ENCODE measurements around the gene CTRB1. TPM values are rescaled to one million over a fixed set of nuclear protein-coding genes. Genes with fewer than 3 reads are reported as not detected.

CTRB1 gene
- total RNA-seq, 2 donors from 2014 or later, result 4.0 TPM; not detected in 1

DNA sequence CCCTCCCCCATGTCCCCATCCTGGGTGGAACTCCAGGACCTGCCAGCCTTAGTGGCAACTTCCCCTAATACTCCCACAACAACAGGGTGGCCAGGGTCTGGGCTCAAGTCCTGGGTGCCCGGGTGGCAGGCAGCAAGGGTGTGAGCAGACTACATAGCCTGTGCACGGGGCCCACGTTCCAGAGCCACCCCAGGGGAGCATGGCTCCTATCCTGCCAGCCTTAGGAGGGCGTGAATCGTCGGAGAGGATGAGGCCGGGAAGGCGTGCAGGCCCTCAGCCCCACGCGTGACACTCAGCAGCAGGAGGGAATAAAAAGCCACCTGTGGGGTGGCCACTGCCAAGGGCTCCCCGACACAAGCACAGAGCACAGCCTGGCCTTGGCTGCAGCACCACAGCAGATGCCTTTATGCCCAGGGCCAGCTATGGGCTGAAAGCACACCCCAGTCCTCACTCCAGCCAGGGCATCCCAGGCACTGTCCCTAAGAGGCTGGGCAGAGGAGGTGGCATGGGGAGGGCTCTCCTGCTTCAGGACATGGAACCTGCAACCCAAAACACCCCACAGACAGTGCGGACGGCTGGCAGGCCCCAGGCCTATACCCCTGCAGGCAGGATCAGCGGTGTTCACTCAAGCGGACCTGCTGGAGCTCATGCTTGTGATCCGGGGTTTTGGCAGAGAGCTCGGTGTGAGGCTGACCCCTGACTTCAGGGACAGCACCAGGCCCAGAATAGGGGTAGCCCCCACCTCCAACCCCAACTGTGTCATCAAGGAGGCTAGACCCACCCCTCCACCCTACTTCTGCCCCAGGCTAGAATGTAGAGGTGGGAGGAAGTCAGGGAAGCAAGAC, 30.0 kb downstream of the CTRB1 start:
- DNase-seq (ENCODE audit: low spot score), result no peak
- intact Hi-C loops (cut with DNase I), result no loop called here

DNA sequence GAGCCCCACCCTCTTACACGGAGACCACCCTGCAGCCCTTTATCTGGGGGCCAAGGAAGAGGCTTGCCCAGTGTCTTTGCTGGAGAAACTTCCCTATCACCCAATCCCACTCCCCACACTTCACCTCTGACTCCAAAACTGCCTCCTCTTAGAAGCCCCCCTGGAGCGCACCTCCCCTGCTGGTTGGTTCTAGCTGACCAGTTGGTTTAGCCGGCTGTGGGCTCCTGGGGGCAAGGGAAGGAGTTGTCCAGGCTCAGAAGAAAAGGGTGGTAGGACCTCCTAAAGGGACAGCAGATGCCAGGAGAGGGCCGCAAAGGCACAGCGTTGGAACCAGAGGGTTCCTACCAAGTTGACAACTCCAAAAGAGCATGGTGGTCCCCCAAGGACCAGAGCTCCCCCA, 30.7 kb downstream of the CTRB1 start:
- intact Hi-C loops (cut with DNase I), result no loop called here

DNA sequence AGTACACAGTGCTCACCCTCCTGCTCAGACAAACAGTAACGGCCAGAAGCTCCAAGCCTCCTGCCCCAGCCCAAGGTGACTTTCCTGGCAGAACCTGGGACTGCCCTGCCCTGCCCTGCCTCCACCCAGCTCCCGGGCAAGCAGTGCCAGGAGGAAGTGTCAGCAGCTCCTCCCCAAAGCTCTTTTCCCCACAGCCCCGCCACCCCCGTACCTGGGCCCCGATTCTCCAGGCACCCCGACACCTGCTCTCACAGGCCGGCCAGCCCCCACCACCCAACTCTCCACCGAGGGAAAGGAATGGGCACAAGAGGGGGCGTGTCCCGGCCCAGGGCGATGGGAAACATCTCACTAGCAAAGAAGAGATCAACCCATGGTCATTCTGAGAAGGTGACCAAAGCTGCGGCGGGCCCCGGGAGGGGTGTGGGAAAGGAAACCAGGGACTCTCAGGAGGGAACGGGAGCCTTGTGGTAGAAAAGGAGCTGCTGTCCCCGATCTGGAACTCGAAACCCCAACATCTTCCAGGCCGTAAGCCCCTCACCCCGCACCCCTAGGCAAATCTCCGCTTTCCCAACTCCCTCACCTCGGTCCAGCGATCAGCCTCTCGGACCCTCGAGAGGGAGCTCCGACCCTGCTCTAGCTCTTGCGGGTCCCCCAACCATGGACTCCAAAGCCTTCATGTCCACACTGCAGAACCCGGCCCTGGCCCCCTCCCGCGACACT, 31.5 kb downstream of the CTRB1 start:
- no peak for DNase-seq (ENCODE audit: low spot score)
- intact Hi-C loops (cut with DNase I), result loop anchor here in 1 of 2 donors (10.0 kb wide), 1 partner anchor 55 kb away; no protein-coding TSS in a partner anchor

More for the DNA sequence above, 30.7 kb downstream of the CTRB1 start:
- DNase-seq (ENCODE audit: low spot score), result no peak

DNA sequence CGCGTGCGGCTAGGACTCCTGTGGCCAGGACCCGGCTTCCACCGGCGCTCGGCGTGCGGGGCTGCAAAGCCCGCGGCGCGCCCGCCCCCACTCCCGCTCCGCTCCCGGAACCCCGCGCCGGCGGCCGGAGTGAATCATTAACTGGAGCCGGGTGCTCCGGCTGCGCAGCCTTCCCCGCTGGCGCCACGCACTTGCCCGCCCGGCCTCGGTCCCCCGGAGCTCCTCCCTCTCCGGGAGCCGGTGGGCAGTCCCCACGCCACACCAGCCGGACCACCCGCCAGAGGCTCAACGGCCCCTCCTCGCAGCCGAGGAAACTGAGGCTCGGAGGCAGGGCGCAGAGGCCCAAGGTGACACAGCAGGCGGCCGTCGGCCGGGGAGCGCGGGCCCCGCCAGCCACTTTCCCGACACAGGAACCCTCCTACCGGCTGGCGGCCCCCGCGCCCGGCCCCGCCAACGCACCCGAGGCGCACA, 32.1 kb downstream of the CTRB1 start:
- no peak for DNase-seq (ENCODE audit: low spot score)
- intact Hi-C loops (cut with DNase I), result loop anchor here in 1 of 2 donors (10.0 kb wide), 1 partner anchor 54 kb away; no protein-coding TSS in a partner anchor

DNA sequence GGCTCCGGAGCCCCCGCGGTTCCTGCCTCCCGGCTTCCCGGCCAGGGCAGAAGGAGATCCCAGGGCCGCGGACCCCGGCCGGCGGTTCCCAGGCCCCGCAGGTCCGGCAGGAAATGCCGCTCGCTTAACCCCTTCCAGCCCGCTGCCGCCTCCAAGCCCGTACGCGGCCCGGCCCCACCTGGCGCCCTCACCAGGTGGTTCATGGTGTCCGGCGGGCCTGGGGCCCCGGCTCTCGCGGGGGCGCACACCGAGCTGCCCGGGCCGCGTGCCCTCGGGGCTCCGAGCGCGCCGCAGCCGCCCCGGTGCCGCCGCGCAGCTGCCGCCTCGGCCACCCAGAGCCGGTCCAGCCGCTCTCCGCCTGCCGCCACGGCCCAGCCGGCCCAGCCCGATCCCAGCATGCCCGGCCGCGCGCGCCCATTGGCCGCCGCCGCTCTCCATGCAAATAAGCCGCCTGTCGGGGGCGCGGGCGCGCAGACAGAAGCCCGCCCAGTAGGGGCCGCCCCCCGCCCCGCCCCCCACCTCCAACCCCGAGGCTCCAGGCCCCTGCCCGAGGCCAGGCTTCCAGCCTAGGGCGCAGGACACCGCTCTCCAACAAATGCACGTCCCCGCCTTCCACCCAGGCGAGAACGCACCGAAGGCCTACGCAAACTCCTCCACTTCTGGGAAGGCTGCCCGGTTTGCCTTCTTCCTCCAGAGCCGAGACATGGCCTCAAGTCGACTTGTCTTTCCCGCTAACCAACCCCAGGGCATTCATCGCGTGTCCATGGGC, 32.7 kb downstream of the CTRB1 start, which contains the start of gene BCAR1:
Gene BCAR1, minus strand, starts transcription at position 345 of the 769 bp plus-strand sequence. Its CDS starts 142 bp downstream, at position 203.
- intact Hi-C loops (cut with DNase I), result loop anchor here in 1 of 2 donors (10.0 kb wide), 1 partner anchor 53 kb away; no protein-coding TSS in a partner anchor
- peak; percentile 93 for DNase-seq (ENCODE audit: low spot score)

DNA sequence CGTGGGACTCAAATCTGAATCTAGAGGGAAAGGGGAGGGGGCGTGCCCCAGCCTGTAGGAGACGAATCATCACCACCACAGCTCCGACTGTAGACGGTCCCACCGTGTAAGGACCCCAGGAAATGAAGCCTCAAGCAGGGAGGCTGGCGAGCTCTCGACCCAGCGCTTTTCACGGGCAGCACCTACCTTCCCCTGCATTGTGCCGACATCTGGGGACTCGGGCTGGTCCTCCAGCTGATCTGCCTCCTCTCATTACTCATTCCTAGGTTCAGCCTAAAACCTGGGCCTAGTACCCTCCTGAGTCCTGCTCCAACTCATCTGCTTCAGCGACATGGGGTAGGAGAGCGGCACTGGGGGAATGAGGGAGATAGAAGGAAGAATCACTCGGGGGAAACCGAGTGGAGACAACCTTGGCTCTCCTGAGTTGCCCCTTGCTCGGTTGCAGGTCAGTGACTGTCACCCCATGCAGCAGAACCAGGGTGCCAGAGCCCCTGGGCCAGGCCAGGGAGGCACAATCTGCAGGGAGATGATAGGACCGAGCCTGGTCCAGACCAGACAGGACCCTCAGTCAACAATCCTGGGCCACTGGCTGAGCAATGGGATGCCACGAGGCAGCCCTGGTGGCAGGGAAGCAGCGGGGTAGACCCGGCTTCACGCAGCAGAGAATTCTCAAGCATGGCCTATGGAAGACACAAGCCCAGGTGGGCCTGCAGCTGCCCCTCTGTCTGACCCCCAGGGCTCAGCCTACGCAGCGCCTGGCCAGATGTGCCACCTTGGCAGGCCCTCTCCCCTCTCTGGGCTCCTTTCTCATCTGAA, 33.5 kb downstream of the CTRB1 start:
- DNase-seq (ENCODE audit: low spot score), result no peak
- intact Hi-C loops (cut with DNase I), result loop anchor here in 1 of 2 donors (10.0 kb wide), 1 partner anchor 53 kb away; no protein-coding TSS in a partner anchor

DNA sequence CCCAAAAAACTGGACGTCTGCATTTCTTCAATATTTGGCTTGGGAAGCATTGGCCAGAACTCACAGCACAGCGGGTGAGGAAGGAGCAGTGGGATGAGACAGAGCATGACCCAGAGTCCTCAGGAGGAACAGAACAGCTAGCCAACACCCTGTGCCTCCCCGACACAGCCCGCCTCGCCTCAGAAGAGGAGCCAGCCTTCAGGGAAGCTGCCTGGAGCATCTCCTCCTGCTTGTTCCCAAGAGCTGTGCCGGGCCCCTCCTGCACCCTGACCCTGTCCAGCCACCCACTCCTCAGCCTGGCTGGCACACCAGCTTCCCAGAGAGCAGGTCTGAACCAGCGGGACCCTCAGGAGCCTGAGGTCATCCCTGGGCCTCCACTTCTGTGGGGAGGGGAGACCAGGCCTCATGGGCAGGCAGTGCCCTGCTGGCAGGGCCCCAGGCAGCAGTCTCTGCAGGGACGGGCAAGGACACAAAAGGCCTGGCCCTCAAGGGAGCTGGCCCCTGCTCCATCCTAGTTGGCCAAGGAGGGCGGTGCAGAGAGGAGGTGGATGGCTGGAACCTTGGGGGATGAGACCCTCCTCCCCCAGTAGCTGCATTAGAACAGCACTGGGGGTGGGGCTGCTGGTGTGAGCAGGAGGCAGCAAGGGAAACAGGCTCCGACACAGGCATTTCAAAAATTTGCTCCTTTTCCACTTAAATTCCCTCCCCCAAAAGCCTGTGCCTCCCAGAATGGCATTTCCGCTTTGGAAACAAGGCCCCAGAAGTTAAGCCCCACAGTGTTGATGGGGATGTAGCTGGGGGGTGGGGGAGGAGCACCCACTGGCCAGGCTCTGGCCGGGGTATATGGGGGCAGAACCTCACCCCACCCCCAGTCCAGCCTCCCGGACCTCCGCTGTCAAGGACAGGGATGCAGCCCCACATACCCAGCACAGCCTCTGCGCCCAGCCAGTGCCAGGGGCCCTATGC, 34.4 kb downstream of the CTRB1 start:
- intact Hi-C loops (cut with DNase I), result loop anchor here in 1 of 2 donors (10.0 kb wide), 1 partner anchor 52 kb away; no protein-coding TSS in a partner anchor
- no peak for DNase-seq (ENCODE audit: low spot score)

DNA sequence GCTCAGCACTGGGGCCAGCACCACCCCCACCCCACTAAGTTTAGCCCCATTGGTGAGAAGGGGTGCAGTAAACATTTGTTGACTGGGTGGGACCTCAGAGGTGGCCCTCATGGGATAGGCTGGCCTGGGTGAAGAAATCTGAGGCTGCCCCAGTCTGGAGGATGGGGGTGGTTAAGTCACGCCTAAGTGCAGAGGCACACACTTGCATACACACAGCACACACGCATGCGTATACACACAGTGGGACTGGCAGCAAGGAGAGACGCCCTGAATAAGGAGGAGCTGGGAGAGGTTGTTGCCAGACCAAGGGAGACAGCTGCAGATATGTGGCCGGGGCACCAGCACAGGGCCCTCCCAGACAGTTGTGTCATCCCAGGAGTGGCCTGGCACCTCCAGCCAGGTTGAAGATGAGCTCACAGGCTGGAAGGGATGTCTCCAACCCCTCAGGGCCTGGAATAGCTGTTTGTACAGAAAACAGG, 35.6 kb downstream of the CTRB1 start:
- no peak for DNase-seq (ENCODE audit: low spot score)
- intact Hi-C loops (cut with DNase I), result loop anchor here in 1 of 2 donors (10.0 kb wide), 1 partner anchor 50 kb away; no protein-coding TSS in a partner anchor

DNA sequence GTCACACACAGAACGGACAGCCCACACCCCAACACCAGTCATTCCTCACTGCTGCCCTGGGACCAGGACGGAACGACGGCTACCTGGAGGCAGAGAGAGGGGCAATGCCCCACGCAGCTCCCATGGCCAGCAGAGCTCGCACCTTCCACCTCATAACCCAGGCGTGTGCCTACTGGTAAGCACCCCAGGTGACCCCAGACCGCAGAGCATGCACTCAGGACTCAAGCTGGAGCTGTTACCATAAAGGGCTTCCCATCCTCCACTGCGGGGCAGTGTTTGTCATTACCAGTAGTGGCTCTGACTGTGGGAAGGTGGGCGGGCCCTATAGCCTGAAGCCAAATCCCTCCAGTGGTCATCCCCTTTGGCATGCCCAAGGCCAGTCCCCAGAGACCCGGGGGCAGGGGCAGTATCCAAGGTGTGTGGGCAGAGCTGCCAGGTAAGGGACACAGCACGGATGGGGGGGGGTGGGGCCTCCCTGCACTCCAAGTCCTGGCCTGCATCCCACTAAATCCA, 37.3 kb downstream of the CTRB1 start:
- intact Hi-C loops (cut with DNase I), result loop anchor here (5.0 to 10.0 kb wide), 2 partner anchors 41 to 49 kb away; no protein-coding TSS in a partner anchor
- DNase-seq (ENCODE audit: low spot score), result peak; percentile 86

DNA sequence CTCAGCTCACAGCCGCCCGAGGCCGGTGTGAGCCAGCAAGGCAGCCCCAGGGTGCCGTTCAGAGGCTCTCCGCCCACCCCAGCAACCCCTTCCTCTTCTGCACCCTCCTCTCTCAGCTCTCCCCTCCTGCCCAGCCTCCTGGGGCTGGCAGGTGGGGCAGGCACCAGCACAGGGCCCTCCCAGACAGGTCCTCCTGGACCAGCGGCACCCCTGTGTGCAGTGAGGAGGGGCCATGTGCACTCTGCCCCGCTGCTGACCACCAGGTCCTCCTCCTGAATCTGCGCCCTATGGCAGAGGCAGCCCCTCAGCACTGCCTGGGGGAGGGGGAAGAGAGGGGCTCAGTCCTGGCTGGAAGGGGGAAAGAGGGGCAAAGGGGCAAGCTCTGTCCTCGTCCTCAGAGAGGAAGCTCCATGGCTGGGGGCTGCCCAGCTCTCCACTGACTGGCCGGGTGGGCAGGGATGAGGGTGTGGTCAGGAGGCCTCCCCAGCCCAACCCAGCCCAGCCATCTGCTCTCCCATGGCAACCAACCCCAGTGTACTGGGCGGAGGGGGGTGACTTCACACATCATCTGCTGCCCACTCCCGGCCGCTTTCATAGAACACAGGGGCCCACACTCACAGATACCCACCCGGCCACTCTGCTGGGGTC, 38.0 kb downstream of the CTRB1 start:
- intact Hi-C loops (cut with DNase I), result loop anchor here (5.0 to 10.0 kb wide), 2 partner anchors 40 to 48 kb away; no protein-coding TSS in a partner anchor
- DNase-seq (ENCODE audit: low spot score), result no peak

DNA sequence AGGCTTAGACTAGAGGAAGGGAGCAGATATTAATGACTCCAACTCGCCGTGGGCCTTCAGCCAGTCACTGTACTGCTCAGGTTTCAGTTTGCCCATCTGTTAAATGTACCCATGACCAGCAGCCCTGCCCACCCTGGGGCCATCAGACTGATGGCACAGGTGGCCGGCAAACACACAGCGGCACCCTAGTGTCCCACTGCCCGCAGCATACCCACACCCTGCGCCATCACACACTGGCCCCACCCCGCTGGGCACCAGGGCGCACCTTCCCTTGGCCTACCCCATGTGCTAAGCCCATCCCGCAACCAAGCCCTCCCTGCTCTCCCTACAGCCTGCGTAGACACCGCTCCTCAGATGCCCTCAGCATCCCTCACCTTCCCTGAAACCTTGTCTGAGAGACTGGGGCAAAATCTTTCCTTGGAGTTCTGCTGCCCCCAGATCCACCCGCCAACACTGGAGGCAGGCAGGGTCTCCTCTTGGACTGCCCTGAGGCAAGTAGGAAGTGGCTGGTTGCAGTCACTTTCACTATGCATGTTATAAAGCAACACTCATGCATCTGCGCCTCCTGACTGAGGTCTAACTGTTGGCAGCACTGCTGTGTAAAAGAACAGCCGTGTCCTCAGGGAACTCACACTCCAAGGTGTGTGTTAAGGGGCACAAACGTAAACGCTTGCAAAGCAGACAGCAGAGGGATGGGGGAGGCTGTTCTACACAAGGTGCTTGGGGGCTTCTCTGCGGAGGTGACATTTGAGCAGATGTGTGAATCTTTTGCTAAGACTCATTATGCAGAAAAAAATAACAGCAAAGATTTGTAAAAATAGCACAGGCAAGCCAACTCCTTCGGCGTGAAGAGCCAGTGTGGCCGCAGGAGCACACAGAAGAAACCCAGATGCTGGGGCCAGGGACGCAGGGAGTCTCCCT, 39.4 kb downstream of the CTRB1 start:
- no peak for DNase-seq (ENCODE audit: low spot score)
- intact Hi-C loops (cut with DNase I), result loop anchor here (5.0 to 10.0 kb wide), 2 partner anchors 39 to 47 kb away; no protein-coding TSS in a partner anchor

DNA sequence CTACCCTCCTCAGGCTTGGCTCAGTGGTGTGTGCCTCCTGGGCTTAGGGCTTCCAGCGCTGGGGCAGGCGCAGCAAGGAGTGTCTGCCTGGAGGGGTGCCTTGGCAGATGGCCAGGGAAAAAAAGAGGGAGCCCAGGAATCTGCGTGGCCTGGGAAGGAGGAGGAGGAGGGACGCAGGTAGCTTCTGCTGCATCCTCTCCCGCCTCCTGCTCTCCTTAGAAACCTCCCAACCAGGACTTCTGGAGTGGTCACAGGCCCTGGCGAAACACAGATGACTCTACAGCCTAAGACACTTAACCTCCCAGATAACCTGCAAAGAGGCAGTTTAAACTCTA, 40.0 kb downstream of the CTRB1 start:
- intact Hi-C loops (cut with DNase I), result loop anchor here (5.0 to 10.0 kb wide), 2 partner anchors 39 to 46 kb away; no protein-coding TSS in a partner anchor
- DNase-seq (ENCODE audit: low spot score), result no peak

DNA sequence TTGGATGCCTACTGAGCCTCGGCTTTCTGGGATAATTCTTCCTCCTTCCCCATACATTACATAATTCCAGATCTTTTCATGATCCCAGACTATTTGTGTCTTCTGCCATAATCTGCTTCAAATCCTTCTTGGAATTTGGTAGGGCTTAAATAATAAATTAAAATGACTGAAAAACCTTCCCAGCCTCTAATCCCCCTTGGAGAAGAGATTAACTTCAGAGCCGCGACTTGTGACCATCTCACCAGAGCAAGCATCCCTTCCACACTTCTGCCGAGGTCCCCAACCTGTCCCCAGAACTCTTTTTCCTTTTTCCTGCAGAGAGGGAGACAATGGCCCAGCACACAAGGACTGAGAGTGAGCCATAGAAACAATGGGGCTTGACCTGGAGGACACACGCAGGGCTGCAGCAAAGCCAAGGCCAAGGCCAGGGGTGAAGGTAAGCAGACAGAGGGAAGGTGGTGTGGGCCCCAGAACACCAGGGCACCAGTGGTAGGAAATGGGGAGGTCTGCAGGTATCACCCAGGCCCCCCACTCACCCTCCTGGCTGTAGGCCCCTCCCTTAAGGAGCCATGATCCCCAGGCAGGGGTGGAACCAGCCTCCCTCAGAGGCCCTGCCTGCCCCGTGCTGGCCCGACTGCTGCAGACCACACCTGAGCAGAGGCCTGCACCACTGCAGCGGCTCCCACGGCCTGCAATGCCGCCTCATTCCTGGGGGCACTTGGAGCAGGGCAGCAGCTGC, 42.2 kb downstream of the CTRB1 start:
- no peak for DNase-seq (ENCODE audit: low spot score)
- intact Hi-C loops (cut with DNase I), result no loop called here

DNA sequence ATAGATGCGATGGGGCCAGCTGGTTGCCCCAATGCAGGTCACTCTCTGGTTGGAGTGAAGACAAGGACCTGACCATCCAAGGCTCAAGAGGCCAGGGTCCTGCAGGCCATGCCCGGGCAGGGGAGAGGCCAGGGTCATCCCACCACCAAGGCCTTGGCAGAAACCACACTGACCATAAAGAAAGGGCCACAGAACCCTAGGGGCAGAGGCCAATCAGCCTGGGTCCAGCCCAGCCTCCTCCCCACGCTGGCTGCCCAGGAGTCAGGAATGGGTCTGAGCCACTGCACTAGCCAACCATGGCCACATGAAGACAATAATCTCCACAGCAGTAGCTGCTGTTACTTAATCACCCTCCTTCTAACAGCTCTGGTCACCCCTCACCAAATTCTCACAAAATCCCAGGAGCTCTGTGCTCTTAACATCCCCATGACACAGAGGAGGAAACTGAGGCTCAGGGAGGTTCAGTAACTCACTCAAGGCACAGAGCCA, 42.8 kb downstream of the CTRB1 start:
- intact Hi-C loops (cut with DNase I), result no loop called here
- DNase-seq (ENCODE audit: low spot score), result no peak

Measured in posterior vena cava (tissue), 2 donors.